Cardiac muscle cell (in vitro differentiated cells and primary cell): ENCODE results near the gene SETBP1. TPM values are rescaled to one million over a fixed set of nuclear protein-coding genes. Genes with fewer than 3 reads are reported as not detected.

Source experiments
- DNase-seq, 2 donors: peaks; one replicate each; pipeline versions ENCODE4 v3.0.0 to v3.0.0-alpha.2; 2010 to 2017; ENCODE audit warnings: low read depth in 1 of 2, low spot score in 1 of 2
- H3K27ac ChIP-seq: fragments of 200-600 bp; sonication (generic); 2 replicates; pipeline ENCODE4 v1.5.1; 2016
- H3K27me3 ChIP-seq: fragments of 200-600 bp; sonication (generic); 2 replicates; pipeline ENCODE4 v1.6.0; 2016; ENCODE audit warnings: control low read depth
- H3K36me3 ChIP-seq: fragments of 200-600 bp; sonication (generic); 2 replicates; pipeline ENCODE4 v1.5.1; 2016; ENCODE audit warnings: control low read depth
- H3K4me1 ChIP-seq: fragments of 200-600 bp; sonication (generic); 2 replicates; pipeline ENCODE4 v1.8.1; 2017; ENCODE audit warnings: low read depth, mild to moderate bottlenecking, mixed run types
- H3K4me3 ChIP-seq: fragments of 200-600 bp; sonication (generic); 2 replicates; pipeline ENCODE4 v1.5.1; 2016; ENCODE audit warnings: mild to moderate bottlenecking
- H3K9me3 ChIP-seq: fragments of 200-600 bp; sonication (generic); 2 replicates; pipeline ENCODE4 v1.5.1; 2017; ENCODE audit warnings: low read depth, mild to moderate bottlenecking, control low read depth
- polyA plus RNA-seq: library from polyadenylated mRNA; unstranded; fragments of >200 nt; fragmentation: Nextera tagmentation; extraction: Ambion mirVana; gene quantifications from 2 replicates; pipeline ENCODE4 v1.2.1, GENCODE V29; 2016
- total RNA-seq: library from RNA; depleted of rRNA; stranded (reverse); fragments of >200 nt; gene quantifications from 2 replicates; pipeline ENCODE4 v1.2.3, GENCODE V29; 2016
- TF ChIP-seq, protein P1 (sequence below): IDR thresholded peaks from 2 replicates; pipeline ENCODE4 v1.5.1; 2012; ENCODE audit warnings: low read depth, mild to moderate bottlenecking, low read length

Gene SETBP1
- total and polyA plus RNA-seq, 2 experiments from 2014 or later = 6.3 to 30.6 TPM

- TF ChIP-seq, protein P1, sequence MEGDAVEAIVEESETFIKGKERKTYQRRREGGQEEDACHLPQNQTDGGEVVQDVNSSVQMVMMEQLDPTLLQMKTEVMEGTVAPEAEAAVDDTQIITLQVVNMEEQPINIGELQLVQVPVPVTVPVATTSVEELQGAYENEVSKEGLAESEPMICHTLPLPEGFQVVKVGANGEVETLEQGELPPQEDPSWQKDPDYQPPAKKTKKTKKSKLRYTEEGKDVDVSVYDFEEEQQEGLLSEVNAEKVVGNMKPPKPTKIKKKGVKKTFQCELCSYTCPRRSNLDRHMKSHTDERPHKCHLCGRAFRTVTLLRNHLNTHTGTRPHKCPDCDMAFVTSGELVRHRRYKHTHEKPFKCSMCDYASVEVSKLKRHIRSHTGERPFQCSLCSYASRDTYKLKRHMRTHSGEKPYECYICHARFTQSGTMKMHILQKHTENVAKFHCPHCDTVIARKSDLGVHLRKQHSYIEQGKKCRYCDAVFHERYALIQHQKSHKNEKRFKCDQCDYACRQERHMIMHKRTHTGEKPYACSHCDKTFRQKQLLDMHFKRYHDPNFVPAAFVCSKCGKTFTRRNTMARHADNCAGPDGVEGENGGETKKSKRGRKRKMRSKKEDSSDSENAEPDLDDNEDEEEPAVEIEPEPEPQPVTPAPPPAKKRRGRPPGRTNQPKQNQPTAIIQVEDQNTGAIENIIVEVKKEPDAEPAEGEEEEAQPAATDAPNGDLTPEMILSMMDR = no peak
- Histone ChIP-seq H3K27me3 (no peaks in the 10 kb centered on the region), H3K4me3 (no peak overlapping the region), H3K27ac (no peak overlapping the region), H3K4me1 (peaks cover 26% of the 10 kb centered on the region), H3K9me3 (no peaks in the 10 kb centered on the region), H3K36me3 (no peaks in the 10 kb centered on the region)
- DNase-seq = no peak
Measured at GRCh38 chr18:44811572-44812125, 131.0 kb downstream of the SETBP1 start.

- Histone ChIP-seq H3K4me1 (peaks cover 26% of the 10 kb centered on the region), H3K4me3 (no peak overlapping the region), H3K9me3 (no peaks in the 10 kb centered on the region), H3K27me3 (no peaks in the 10 kb centered on the region), H3K27ac (no peak overlapping the region), H3K36me3 (no peaks in the 10 kb centered on the region)
- TF ChIP-seq, protein P1 = no peak
- DNase-seq = no peak
Measured at GRCh38 chr18:44812426-44812825, 131.7 kb downstream of the SETBP1 start.

DNA sequence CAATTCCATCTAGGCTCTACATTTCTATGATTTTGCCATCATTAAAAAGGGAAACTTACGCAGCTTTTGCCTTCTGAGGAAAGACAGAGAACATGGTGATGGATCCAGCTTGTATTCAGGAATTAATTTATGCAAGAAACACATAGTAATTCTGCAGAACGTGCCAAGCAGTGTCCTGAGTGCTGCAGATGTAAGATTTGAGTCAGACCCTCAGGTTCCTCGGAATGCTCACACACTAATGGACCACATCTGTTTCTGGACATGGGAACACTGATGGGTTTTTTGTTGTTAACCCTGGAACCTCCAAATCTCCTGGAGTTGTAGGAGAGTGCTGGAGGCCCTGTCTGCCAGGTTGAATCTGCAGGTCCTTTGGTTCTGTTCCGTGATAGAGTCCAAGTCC lies 132.9 kb downstream of the SETBP1 start:
- TF ChIP-seq, protein P1 = no peak
- no peaks in the 10 kb centered on the region for H3K36me3 ChIP-seq
- H3K27ac ChIP-seq = no peak overlapping the region
- H3K4me3 ChIP-seq = no peak overlapping the region
- no peaks in the 10 kb centered on the region for H3K9me3 ChIP-seq
- no peak for DNase-seq
- no peaks in the 10 kb centered on the region for H3K27me3 ChIP-seq
- peaks cover 34% of the 10 kb centered on the region for H3K4me1 ChIP-seq

DNA sequence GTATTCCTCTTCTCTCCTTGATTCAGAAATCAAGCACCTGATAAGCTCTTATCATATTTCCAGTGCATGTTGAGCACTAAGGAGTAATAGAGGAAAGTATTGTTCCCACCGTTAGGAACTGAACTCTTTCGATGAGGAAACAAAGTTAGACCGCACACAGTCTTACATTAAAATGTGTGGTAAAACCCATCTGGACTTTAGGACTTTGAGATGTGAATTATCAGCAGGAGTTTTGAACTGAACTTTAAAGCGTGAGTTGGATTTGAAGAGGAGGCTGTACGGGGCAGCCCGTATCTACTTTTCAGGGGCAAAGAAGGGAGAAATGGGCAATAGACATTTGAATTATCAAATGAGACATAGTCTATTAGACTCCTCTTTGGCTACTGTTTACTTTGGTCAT lies 134.4 kb downstream of the SETBP1 start:
- no peak overlapping the region for H3K4me3 ChIP-seq
- no peaks in the 10 kb centered on the region for H3K27me3 ChIP-seq
- H3K9me3 ChIP-seq = no peaks in the 10 kb centered on the region
- no peaks in the 10 kb centered on the region for H3K36me3 ChIP-seq
- TF ChIP-seq, protein P1 = no peak
- H3K27ac ChIP-seq = no peak overlapping the region
- peaks cover 34% of the 10 kb centered on the region for H3K4me1 ChIP-seq
- DNase-seq = no peak

GRCh38 chr18:44816050-44816449 lies 135.4 kb downstream of the SETBP1 start:
- Histone ChIP-seq H3K36me3 (no peaks in the 10 kb centered on the region), H3K9me3 (no peaks in the 10 kb centered on the region), H3K4me1 (peaks cover 30% of the 10 kb centered on the region), H3K4me3 (no peak overlapping the region), H3K27ac (no peak overlapping the region), H3K27me3 (no peaks in the 10 kb centered on the region)
- DNase-seq = no peak
- TF ChIP-seq, protein P1 = no peak
